Mesenteric fat pad (tissue), 1 donor: ENCODE measurements around the gene KDELR3. TPM values are rescaled to one million over a fixed set of nuclear protein-coding genes. Genes with fewer than 3 reads are reported as not detected.

Experiments
- DNase-seq: peaks from one replicate; pipeline ENCODE4 v3.0.0-alpha.2; 2020; ENCODE audit warnings: low spot score
- total RNA-seq: library from RNA; stranded (reverse); fragmentation: NEBNext Ultra II Directional; extraction: Animal tissue kit (Norgen Biotek cat#: 25700); gene quantifications from one replicate; pipeline ENCODE4 v1.2.1, GENCODE V29; 2021
- donor health status: DM: yes; HTN: yes; CAD: no.

KDELR3 gene
- total RNA-seq, 1 donor from 2014 or later, result 19.0 TPM

DNA sequence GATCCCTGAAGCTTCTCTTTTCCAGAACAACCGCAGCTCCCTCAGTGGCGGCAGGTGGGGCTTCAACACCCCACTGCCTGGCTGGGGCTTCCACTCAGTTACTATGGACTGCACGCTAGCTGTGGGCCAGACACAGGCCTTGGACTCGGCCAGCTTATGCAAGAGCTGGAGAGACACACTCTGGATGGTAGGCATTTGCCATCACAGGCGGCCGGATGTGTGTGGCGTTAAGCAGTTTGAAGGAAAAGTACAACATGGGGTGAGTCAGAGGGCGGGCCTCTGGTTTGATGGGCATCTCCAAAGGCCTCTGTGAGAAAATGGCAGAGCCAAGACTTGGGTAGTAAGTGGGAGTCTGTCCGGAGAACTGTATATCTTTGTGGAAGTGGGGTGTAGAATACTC, 30.5 kb upstream of the KDELR3 start:
- DNase-seq, result no peak

DNA sequence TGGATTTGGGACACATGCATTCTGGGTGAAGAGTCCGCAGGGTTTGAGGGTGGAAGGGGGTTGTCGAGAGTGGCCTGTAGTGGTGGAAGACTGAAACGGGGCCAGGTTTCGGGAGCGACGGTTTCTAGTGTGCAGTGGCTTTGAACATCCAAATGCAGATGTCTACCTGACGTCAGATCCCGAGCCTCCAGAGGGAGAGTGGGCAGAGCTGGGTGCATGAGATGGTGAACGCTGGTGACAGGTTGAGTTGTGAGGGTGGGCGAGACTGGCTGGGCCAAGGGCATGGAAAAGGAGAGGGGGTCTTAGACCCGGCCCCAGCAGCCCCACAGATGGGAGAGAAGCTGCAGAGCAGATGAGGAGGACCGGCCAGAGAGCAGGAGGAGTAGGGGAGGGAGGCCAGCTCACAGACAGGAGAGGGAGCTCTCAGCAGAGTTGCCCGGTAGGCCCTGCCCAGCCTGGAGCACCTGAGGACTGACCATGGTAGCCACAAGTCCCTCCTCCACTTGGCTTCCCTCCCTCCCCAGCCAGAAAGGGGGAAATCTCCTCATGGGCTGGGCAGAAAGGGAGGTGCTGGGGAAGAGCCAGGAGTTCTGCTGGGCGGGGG, 27.0 kb upstream of the KDELR3 start:
- no peak for DNase-seq

DNA sequence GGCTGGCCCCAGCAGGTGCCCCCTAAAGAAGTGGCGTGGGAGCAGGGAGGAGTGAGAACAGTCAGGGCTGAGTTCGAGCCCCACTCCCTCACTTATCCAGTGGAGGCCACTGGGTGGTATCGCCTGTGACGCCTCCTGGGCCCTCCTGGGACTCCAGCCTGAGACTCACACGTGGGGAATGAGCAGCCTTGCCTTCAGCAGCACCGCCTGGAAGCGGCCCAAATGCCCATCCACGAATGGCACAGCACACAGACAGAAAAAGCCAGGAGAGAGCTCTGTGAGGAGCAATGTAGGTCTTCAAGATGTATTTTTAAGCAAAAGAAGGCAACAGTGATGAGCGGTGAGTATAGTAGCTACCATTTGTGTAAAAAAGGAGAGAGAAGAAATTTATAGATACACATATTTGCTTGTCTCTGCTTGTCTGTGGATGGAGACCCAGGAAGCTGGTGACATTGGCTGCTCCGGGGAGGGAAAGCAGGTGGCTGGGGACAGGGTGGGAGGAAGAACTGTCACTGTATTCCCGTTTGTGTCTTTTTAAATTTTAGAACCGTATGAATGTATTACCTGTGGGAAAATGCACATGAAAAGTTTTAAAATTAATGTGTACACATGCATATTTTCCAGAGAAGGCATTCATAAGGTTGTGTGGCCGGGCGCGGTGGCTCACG, 26.1 kb upstream of the KDELR3 start:
- DNase-seq, result no peak

DNA sequence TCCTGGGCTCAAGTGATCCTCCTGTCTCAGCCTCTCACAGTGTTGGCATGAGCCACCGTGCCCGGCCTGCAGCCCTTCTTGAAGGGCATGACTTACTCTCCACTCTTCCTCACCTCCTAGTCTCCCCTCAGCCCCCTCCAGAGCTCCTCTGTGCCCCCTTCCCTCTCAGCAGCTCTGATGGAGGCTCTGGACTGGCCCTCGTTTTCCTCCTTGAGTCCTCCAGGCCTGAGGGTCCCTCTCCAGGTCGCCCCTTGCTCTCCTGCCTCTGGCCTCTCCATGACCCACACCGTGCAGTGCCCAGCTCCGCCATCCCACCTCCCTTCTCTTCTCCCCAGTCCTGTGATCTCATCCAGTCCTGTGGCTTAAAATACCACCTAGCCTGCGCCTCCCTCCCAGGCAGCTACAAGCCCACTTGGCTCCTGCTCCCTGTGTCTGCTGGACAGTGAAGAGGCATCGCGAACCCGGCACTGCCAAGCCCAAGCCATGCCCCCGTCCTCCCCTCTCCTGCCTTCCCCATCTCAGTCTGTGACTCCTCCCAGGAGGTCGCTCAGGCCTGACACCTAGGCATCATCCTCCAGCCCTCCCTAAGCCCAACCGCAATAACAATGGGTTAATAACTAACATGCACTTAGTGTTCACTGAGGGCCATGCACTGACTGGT, 24.8 kb upstream of the KDELR3 start:
- no peak for DNase-seq

DNA sequence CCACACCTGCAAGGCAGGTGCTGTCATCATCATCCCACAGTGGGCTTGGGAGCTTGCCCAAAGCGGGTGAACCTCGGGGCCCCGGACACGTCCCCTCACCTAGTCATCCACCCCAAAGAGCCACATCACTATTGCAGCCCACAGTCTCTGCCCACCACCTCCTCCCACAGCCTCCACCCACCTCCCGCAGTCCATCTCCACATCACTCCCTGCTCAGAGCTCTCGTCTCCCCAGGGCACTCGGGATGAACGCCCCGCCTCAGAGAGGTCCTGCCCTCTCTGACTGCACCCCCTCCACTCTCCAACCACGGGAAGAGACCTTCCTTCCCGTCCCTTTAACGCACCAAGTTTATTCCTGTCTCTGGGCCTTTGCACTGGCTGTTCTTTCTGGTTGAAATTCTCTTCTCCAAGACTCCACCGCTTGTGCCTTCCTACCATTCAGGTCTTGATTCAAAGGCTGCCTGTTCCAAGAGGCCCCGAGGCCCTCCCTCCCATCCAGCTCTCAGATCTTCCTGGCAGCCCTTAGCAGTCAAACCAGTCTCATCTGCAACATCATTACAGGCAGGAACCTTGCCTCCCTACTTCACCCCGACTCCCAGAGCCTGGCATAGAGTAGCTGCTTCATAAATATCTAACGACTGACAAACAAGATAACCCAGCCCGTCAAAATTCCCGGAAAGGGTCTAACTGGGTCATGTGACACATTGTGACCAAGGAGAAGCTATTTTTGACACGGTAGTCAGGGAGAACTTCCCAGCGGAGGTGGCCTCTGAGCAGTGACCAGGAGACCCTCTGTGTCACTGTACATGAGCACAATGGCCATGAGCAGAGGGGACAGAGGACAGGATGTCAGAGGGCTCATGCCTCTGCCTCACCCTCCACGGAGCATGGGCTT, 24.0 kb upstream of the KDELR3 start:
- DNase-seq, result no peak

DNA sequence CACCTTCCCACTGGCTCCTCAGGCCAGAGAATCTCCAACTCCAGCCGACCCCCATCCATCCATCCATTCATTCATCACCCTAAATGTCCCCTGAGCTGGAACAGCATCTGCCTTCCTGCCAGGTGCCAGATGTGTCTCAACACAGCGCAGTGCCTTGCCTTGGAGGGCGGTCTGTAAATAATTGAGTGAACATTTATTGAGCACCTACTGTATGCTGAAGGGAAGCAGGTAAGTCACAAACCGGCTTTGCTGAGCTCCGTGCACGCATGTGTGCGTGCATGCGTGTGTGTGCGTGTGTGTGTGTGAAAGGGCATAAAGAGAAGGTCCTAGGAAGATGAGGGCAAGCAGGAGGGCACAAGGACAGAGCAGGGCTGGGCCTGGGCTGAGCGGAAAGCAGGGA, 23.1 kb upstream of the KDELR3 start:
- DNase-seq, result no peak

DNA sequence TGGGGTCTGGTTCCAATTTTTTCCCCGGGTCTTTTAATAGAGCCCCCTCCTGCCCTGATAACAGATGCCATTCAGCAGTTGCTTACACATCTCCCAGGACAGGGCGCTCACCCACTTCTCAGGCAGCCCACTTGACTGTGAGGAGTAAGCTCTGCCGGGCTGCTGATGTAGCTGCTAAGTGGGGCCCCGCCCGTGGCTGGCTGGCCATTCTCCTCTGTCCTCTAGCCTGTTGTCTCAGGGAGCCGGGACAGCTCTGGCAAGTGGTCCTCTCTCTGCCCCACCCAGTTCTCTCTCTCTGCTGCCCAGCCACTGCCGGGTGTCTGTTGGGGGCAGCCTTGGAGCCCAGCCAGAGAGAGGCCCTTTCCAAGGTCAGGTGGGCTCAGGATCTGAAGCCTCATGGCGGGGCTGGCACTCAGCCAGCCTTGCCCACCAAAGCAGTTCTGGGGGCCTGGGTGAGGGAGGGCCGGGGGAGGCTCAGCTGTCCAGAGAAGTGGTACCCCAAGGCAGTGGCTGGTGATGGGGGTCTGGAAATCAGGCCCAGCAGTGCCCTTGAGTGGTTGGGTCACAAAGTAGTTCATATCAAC, 21.8 kb upstream of the KDELR3 start:
- DNase-seq, result no peak

DNA sequence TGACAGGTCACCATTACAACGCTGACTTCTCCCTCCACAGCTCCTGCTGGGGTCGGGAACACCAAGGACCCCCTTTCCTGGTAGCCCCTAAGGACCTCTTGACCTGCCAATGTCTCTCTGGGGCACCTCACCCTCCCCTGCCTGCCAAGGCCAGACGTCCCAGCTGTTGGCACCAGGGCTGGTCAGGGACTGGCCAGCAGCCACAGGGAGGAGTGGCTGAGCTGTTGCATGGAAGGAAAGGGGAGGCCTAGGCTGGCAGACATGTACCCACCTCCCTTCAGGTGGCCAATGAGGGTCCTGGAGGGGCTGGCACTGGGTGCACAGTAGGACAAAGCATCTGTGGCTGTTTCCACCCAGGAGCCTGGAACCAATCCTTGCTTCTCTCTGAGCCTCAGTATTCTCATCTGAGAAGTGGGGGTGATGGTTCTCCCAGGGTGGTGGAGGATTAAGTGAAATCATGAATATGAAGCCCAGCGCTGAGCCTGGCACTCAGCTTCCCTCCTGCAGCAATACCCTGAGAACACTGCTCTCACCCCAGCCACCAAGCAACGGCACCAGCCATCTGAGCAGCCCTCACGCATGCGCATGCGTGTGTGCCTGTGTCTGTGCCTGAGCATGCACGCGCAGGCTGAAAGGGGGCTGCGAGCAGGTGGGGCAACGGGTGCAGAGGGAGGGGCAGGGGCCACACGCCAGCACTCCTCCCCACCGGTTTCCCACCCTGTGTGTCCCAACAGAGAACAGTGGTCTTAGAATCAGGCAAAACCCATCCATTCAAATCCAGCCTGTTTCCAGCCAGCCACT, 18.8 kb upstream of the KDELR3 start:
- DNase-seq, result no peak

DNA sequence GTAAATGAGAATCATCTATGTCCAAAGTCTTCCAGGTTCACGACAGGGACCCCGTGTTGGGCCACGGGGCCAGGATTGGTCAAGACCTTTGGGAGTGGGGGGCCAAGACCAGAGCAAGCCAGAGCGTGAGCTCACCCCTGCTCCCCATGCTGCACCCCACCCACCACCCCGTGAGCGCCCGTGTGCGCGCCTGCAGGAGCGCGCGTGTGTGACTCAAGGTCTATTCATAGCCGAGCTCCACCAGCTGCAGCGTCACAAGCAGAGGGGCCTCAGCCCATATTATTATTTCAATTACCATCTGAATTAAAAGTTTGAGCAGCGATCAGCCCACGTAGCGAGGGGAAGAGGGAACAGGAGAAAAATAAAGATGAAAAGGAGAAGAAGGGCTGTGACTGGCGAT, 18.1 kb upstream of the KDELR3 start:
- DNase-seq, result no peak

DNA sequence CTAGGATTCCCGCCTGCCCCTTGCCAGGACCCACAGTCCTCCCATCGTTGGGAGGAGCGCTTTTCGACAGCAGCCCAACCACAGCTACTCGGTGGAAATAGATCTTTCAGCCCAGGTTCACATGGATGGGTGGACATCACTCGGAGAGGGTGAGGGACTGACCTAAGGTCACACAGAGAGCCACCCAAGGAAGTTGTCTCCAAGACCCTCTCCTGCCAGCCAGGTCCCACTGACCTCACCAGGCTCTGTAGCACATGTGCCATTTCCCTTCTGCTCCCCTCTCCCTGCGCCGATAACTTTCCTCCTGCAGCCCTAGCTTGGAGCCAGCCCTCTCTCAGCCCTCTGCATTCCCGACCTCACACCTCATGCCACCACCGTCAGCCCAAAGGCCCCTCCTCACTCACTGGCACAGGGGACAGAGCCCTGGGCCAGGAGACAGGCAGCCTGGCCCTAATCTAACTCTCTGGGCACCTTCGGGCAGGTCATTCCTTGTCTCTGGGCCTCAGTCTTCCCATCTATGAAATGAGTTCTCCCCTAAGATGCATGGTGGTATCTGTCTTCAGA, 17.6 kb upstream of the KDELR3 start:
- no peak for DNase-seq

DNA sequence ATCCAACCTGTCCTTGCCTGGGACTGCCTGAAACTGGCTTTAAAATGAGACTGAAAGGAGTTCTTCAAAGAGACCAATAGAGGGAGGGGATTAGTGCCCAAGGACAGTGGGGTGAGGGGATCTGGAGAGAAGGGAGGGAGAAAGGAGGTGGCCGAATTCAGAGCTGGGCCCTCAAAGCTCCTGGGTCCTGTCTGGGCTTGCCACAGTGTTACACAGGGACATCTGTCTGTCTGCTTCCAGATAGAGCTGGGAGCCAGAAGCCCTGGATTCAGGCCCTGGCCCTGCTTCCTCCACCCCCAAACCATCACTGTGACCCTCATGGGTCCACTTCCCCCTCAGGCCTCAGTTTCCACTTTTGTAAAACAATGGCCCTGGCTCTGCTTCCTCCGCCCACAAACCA, 16.5 kb upstream of the KDELR3 start:
- DNase-seq, result no peak

DNA sequence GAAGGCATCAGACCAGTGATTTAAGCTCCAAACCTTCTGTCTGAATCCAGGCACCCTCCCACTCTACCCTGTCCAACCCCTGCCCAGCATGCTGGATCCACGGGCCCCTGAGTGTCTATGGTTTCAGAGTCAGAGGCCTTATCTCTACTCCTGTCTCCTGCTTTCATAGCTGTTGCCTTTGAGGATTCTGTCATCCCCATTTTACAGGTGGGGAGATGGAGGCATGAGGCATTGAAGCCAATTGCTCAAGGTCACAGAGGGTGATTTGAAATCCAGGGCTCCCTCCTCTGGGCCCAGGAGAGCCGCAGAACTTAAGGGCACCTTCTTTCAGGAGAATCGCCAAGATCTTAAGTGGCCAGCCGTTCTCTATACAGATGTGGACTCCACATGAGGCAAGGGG, 16.0 kb upstream of the KDELR3 start:
- DNase-seq, result no peak

DNA sequence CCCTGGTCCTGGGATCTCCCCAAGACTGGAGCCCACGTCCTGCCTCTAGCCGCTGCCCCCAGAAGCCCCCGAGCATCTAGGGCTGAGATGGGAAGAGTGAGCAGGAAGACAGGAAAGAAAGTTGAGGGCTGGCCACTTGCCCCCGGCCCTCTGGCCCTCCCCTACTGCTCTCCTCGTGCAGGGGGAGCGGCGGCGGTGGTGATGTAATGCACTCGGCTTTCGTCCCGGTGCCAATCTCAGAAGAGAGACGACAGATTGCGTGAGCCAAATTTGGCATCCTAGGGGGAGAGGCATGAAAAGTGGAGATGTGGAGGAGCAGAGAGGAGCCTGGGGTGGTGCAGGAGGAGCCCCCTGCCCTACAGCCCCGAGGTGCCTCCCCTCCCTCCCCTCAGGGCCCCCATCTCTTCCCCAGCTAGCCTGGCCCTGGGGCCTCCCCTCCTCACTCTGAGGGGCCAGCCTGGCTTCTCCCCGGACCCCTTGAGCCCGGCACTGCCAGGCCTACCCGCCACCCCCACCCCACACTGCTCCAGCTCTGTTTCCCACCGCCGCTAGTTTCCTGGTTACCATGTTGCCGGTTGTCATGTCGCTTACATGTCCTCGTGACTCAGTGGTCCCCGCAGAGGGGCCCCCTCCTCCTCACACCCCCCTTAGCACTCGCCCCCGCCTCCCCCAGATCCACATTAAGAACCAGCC, 15.4 kb upstream of the KDELR3 start:
- DNase-seq, result no peak

DNA sequence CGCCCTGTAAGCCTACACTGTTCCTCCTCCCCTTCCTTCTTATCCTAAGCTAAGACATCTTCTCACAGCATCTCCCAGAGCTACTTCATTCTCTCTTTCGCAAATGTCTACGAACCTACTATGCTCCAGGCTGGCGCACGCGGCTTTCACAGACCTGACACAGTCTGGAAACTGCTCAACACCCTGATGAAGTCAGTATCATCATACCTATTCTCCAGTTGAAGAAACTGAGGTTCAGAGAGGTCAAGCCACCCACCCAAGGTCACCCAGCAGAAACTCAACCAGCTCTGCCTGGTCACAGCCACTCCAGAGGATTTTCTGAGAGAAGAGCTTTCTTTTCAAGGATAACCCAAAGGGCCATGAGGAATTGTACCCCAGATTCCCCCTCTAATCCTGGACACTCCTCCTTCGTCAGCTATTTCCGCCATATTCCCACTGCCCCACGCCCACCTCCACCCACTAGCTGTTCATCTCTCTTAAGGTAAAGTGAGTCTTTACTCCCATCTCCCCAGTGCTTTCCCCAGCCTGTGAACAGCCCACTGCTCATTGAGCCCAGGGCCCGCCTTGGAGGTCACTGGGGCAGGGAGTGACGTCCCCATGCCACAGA, 14.7 kb upstream of the KDELR3 start:
- DNase-seq, result no peak

DNA sequence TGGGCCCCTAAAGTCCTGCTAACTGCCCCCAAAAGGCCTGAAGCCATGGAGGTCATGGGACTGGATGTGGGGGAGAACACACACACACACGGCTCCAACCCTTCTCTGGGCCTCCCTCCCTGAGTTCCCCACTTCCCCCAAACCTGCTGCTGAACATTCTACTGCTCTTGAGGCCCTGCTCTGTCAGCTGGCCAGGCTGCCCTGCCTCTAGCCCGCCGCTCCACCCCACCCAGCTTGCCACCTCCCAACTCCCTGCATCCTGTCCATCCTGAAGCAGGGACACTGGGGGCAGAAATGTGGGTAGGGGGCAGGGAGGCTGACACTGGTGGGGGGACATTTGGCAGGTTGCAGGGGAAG, 13.9 kb upstream of the KDELR3 start:
- no peak for DNase-seq

DNA sequence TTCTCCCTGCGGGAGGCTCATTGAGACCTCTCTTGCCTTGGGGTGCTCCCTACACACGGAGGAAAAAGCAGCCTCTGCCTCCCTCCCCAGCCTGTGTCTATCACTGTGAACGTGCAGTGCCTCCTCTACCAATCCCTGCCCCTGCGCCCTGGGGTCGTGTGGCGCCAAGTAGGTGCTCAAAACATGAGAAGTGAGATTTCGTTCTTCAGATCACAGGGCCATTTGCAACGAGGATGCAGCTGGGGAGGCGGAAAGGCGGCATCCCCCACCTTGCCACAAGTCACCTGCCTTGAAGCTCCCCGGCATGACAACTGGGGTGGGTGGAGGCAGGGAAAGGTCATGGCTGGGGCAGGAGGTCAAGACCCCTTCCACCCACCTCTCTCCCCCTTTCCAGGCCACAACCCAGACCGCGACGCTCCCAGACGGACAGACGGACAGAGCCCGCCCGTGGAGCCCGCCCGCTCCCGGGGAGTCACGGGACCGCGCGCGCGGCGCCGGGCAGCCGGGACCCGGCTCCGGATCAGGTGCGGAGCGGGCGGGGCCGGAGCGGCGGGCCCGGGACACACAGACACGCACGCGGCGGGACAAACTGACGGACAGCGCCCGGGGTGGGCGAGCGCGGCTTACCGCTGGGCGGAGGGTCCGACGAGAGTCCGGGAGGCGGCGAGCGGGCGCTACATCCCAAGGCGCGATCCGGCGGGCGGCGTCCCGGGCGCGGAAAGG, 13.4 kb upstream of the KDELR3 start:
- no peak for DNase-seq

DNA sequence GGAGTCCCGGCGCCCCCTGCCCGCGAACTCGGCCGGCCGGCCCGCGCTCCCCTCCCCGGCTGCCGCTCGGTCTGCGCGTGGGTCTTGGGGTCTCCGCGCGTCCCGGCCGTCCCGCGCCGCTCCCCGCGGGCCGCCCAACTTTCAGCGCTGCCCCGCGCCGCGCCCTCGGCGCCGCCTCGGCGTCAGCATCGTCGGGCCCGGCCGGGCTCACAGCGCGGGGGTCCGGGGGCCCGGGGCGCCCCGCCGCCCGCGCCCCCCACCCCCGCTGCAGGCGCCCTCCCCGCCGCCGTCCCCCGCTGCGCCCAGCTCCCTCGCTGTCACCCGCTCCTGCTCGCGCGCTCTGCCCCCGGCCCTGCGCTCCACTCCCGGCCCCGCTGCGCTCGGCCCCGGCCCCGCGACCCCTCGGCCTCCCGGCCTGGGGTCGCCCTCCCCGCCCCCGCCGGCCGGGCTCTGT, 12.8 kb upstream of the KDELR3 start, which contains the start of gene KCNJ4:
Gene KCNJ4 (minus strand): TSS at position 124 of the 454 bp plus-strand sequence. CDS start 27,067 bp downstream, outside the sequence.
- DNase-seq, result no peak

DNA sequence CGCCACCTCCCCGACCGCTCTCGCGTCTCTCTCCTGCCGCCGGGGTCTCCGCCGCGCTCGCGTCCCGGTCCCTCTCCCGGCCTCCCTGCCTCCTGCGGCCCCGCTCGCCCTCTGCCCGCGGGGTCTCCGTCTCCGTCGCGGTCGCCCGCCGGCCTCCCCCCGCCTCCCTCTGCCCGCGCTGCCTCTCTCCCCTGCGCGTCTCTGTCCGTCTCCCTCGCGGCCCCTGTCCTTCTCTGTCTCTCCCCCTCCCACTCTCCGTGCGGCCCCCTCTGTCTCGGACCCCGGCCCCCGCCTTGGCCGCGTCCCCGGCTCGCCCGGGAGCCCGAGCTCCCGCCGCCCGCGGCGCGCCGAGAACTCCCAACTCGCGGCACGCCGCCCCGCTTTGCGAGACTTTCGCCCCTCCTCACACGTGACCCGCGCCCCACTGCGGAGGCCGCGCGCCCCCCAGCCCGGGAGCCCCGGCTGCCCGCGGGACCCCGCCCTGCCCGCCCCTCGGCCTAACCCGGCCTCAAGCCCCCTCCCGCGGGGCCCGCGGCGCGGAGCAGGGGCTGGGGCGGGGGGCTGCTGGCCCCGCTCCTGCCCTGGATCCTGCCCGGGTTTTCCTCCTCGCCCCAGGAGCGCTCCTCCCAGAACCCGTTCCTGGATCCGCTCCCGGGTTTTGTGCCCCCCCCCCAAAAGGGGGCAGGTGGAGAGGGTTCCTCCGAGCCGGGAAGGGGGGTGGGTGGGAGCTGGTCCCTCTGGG, 12.2 kb upstream of the KDELR3 start:
- no peak for DNase-seq
